ENCODE results near the gene HHATL.

The HHATL gene

DNA sequence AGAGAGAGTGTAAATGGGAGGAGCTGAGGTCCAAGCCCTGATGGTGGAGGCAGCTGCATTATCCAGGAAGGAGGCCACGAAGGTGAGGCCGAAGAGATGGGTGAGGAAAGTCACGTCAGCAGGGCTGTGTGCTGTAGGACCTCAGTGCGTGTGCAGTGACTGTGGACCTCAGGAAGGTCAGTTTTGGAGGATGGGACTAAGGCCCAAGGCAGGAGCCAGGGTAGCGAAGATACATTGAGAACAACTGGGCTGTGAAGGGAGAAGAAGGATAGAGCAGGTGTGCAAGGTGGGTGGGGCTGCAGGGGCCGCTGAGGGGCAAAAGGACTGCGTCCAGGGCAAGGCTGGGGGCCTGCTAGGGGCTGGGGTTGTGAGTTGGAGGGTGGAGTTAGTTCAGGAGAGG, 12.4 kb downstream of the HHATL start:
- H3K27ac ChIP-seq, result no peak overlapping the region
- no peak for TF ChIP-seq ZFX (IDR thresholded peaks at IDR 0.05)
- TF ChIP-seq, protein P1, sequence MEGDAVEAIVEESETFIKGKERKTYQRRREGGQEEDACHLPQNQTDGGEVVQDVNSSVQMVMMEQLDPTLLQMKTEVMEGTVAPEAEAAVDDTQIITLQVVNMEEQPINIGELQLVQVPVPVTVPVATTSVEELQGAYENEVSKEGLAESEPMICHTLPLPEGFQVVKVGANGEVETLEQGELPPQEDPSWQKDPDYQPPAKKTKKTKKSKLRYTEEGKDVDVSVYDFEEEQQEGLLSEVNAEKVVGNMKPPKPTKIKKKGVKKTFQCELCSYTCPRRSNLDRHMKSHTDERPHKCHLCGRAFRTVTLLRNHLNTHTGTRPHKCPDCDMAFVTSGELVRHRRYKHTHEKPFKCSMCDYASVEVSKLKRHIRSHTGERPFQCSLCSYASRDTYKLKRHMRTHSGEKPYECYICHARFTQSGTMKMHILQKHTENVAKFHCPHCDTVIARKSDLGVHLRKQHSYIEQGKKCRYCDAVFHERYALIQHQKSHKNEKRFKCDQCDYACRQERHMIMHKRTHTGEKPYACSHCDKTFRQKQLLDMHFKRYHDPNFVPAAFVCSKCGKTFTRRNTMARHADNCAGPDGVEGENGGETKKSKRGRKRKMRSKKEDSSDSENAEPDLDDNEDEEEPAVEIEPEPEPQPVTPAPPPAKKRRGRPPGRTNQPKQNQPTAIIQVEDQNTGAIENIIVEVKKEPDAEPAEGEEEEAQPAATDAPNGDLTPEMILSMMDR (conservative IDR thresholded peaks at IDR 0.05), result no peak

DNA sequence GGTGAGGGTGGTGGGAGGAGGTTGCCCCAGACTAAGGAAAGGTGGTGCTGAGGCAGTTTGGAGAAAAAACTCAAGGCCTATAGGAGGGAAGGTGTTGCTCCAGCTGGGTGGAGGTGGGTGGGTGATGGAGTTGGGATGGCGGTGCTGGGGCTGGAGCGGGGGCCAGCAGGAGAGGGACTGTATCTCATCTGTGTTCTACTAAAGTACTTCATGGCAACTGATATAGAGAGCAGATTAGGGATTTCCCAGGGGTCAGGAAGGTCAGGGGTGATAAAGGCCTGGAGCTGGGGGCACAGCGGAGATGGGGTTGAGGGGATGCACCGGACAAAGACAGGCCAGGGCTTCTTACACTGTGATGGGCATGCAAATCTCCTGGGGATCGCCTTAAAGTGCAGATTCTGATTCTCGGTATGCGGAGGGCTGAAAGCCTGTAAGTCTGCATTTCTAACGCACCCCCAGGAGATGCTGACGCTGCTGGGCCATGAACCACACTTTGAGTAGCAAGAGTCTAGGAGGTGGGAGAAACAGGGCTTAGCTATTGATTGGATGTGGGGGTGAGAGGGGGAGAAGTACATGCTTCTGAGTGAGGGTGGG, 13.1 kb downstream of the HHATL start:
- TF ChIP-seq, protein P1 (conservative IDR thresholded peaks at IDR 0.05), result no peak
- no peak for TF ChIP-seq ZFX (IDR thresholded peaks at IDR 0.05)

DNA sequence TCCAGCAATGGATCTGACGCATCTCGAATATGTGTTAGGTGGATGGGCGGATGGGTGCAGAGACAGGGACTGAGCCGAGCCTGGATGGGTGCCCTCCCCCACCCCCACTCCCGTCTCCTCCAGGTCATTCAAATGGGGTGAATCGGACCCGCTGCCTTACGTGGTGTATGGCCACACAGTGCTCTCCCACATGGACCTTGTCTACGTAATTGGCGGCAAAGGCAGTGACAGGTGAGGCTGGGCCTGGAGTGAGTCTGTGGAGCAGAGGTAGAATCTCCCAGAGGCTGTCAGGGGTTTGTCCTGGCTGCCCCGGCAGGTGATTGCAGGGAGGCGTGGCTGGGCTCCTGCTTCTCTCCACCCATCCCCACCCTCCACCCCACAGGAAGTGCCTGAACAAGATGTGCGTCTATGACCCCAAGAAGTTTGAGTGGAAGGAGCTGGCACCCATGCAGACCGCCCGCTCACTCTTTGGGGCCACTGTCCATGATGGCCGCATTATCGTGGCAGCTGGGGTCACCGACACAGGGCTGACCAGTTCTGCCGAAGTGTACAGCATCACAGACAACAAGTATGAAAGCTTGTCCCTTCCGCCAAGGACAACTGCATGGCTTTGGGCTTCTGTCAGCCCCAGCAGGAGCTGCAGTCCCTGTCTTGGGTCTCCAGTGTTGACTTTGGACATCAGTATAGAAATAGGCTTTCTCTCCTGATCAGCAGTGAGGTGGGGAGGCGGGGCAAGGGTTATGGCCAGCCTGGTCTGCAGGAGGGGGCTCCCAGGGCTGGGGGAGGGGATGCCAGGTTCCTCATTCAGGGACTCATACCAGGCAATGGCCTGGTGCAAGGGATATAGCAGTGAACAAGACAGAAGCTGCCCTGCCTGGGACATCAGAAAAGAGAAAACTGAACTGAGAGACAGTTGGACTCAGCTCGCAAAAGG, 13.8 kb downstream of the HHATL start:
- no peak overlapping the region for H3K27ac ChIP-seq
- TF ChIP-seq, protein P1 (conservative IDR thresholded peaks at IDR 0.05), result no peak
- no peak for TF ChIP-seq ZFX (IDR thresholded peaks at IDR 0.05)

More for the DNA sequence above, 13.1 kb downstream of the HHATL start:
- no peak overlapping the region for H3K27ac ChIP-seq

DNA sequence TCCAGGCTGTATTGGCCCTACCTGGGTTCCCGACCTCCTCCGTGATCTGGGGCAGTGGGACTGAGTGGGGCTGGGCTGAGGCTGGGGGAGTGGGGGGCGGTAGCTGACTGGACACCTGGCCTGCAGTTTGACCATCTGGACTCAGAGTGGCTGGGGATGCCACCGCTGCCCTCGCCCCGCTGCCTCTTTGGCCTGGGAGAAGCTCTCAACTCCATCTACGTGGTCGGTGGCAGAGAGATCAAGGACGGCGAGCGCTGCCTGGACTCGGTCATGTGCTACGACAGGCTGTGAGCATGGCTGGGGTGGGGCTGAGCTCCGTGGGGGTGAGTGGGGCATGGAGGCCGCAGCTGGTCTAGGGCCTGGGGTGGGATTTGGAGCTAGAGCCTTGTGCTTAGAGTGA, 14.6 kb downstream of the HHATL start:
- TF ChIP-seq, protein P1 (conservative IDR thresholded peaks at IDR 0.05), result no peak
- no peak for TF ChIP-seq ZFX (IDR thresholded peaks at IDR 0.05)
- H3K27ac ChIP-seq, result no peak overlapping the region

DNA sequence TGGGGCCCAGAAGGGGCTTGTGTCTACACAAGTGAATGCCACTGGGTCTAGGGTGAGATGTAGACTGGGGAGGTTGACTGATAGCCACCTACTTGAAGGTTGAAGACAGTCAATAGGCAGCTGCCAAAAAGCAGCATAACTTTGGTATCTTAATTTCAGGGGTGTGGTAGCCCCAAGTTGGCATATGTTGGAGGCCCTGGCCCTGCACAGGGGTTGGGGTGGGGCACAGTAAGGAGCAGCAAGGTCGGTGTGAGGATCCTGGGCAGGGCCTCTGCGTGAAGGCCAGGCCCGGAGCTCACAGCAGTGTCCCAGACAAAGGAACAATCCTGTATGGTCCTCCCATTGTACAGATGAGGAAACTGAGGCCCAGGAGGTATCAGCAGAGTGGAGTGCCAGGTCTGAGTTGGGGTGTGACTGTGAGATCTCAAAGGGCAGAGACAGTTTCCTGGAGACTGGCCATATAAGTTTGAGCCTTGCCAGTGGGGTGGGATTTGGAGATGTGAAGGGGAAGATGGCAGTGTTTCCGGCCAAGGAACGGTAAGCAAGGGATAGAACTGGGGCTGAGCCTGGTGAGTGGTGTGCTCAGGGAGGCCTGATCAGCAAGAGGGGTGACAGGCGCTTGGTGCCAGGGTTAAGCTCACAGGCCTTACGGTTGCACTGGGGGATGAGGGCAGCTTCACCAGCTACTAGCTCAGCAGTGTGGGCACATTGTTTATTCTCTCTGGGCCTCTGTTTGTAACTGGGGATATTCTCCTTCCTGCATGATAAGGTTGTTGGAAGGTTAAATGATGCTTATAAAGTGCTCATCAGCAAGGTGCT, 15.6 kb downstream of the HHATL start:
- H3K27ac ChIP-seq, result no peak overlapping the region
- TF ChIP-seq, protein P1 (conservative IDR thresholded peaks at IDR 0.05), result no peak
- TF ChIP-seq ZFX (IDR thresholded peaks at IDR 0.05), result no peak

DNA sequence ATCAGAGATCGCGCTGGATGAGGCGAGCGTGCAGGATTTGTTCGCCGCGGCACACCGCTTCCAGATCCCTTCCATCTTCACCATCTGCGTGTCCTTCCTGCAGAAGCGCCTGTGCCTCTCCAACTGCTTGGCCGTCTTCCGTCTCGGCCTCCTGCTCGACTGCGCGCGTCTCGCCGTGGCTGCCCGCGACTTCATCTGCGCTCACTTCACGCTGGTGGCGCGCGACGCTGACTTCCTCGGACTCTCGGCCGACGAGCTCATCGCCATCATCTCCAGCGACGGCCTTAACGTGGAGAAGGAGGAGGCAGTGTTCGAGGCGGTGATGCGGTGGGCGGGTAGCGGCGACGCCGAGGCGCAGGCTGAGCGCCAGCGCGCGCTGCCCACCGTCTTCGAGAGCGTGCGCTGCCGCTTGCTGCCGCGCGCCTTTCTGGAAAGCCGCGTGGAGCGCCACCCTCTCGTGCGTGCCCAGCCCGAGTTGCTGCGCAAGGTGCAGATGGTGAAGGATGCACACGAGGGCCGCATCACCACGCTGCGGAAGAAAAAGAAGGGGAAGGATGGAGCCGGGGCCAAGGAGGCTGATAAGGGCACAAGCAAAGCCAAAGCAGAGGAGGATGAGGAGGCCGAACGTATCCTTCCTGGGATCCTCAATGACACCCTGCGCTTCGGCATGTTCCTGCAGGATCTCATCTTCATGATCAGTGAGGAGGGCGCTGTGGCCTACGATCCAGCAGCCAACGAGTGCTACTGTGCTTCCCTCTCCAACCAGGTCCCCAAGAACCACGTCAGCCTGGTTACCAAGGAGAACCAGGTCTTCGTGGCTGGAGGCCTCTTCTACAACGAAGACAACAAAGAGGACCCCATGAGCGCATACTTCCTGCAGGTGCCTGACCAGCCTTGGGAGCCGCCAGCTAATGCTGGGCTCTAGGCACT, 16.4 kb downstream of the HHATL start:
- TF ChIP-seq, protein P1 (conservative IDR thresholded peaks at IDR 0.05), result no peak
- TF ChIP-seq ZFX (IDR thresholded peaks at IDR 0.05), result no peak
- no peak overlapping the region for H3K27ac ChIP-seq
